ENCODE results near the gene ME3.
"Not testable (repeated sequence)": the region's sequence is repeated elsewhere in the genome, so short reads cannot be mapped to it uniquely, and the experiment has no call there.

Gene ME3

GRCh38 chr11:86623041-86623621 lies 49.3 kb downstream of the ME3 start:
- DNase-seq, result peak in 1 of 56 donors; percentile 8

DNA sequence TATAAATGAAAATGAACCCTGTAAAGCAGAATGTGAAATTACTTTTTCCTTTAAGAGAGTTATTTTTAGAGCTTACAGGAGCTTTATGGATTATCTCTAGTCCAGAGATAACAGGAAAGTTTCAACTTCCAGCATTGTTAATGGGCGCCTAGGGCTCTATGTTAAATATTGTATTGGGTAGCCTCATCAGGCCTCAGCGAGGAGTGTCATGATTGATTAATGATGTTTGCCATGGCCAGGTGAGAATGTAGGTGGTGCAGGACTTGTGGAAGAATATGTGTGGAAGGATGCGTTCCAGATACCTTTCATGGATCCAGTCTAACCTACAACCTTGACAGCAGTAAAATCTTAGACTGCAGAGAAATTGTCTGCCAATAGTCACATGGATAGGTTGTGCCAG lies 50.6 kb downstream of the ME3 start:
- no peak for DNase-seq

GRCh38 chr11:86620891-86621521 lies 51.4 kb downstream of the ME3 start:
- no peak for DNase-seq

- DNase-seq, result not testable (repeated sequence)
Measured at GRCh38 chr11:86619428-86619827, 53.0 kb downstream of the ME3 start.

DNA sequence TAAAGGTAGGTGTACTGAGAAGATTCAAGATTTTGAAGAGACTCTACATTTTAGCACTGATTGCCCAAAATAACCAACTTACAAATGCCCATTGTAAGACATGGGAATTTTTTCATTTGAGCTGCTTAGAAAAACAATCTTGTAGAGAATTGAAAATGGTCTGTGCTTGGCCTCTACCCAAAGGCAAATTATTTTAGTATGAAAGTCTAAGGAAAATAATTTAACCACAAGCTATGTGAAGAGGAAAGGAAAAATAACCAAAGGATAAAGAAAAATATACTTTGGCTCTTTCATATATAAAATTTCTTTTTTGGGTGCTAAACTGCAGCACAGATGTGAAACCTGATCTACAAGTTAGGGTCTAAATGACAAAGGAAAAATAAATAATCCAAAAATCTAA lies 54.9 kb downstream of the ME3 start:
- no peak for DNase-seq

DNA sequence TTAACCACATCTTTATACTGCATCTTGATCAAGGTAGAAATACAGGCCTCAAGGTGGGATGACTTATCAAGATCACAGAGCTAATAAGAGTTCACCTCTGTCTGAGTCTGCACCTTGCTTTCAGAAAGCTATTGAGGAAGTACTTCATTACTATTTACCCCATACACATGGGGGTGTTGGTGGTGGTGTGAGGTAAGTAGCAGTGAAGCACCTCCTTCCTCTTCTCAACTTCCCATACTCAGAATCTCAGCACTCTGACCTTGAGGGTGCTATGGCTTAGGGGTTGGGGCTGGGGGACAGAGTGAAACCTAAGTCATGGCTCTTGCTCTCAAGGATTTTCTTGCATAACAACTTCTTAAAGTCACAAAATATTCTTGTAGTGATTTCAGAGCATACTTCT lies 56.9 kb downstream of the ME3 start:
- DNase-seq, result no peak

- DNase-seq, result no peak
Measured at GRCh38 chr11:86610559-86611341, 61.7 kb downstream of the ME3 start.

DNA sequence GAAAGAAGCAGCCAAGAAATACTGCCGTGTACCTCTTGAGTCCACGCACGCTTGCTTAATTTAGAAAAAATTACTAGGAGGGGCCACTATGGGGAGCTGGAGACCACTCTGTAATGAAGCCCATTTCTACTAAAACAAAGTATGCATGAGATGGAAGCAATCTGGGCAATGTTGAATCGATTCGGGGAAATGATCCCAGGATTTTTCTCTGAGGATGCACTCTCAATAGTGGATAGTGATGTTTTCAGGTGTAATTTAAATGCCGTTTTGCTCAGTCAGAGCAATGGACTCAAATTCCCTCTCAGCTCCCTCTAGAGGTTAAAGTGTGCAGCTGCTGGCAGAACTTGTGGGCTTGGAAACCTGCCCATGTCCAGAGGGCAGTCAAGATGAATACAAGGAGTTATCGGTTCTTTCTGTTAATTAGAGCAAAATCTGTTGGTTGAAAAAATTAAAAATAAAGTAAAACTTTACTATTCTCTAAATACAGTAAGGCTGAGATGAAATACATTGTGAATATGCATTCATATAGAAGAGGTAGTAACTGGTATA lies 64.1 kb downstream of the ME3 start:
- DNase-seq, result peak in 21 of 56 donors; percentile 5 to 47 (median 23)

GRCh38 chr11:86606836-86607481 lies 65.5 kb downstream of the ME3 start:
- no peak for DNase-seq

- DNase-seq, result no peak
Measured at GRCh38 chr11:86606270-86606835, 66.1 kb downstream of the ME3 start.

GRCh38 chr11:86596861-86597586 lies 75.4 kb downstream of the ME3 start:
- DNase-seq, result no peak

- no peak for DNase-seq
Measured at GRCh38 chr11:86595955-86596354, 76.5 kb downstream of the ME3 start.

DNA sequence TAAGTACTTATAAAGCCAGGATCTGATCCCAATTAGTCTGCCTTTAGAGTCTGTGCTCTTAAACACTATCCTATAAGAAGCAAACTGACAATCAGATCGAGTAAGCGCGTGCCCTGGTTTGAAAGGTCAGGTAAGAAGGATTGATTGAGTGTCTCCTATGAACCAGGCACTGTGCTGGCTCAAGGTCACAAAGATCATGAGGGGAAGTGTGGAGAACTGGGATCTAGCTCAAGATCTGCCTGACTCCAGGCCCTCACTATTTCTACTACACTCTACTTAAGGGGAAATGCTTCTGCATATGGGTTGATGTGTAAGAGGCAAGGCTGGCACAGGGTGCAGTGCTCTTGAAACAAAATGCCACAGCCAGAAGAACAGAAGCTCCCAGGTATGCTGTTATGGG lies 77.0 kb downstream of the ME3 start:
- DNase-seq, result no peak

DNA sequence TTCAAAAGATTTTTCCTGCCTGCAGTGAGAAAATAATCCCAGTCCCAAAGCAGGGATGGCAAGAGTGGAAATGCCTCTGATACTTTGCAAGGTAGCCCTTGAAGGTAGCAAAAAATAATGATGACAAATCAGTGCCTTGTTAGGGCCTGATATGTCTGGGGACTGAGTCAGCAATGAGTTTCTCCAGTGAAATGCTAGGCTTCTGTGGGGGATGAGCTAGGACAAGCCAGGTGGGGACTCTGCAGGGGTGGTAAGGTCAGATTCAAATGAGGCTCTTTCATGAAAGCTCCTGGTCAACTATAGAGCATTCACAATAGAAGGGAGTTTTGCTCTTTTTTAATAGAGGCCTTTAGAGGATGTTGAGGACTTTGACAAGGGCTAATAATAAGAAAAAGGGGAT lies 77.7 kb downstream of the ME3 start:
- no peak for DNase-seq

DNA sequence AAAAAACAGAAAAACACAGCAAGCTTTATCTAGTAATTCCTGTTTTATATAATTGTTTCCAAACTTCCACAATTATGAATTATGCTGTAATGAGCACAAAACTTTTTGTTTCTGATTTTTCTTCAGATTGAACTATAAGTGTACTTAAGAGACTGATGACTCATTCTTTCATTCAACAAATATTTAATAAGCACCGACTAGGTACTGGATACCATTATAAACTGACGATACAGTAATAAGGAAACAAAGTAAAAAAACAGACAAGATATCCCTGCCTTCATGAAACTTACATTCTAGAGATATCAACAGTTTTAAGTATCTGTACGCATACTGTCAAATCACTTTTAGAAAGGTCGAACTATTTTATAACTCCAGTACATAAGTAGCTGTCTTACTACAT lies 78.6 kb downstream of the ME3 start:
- no peak for DNase-seq

DNA sequence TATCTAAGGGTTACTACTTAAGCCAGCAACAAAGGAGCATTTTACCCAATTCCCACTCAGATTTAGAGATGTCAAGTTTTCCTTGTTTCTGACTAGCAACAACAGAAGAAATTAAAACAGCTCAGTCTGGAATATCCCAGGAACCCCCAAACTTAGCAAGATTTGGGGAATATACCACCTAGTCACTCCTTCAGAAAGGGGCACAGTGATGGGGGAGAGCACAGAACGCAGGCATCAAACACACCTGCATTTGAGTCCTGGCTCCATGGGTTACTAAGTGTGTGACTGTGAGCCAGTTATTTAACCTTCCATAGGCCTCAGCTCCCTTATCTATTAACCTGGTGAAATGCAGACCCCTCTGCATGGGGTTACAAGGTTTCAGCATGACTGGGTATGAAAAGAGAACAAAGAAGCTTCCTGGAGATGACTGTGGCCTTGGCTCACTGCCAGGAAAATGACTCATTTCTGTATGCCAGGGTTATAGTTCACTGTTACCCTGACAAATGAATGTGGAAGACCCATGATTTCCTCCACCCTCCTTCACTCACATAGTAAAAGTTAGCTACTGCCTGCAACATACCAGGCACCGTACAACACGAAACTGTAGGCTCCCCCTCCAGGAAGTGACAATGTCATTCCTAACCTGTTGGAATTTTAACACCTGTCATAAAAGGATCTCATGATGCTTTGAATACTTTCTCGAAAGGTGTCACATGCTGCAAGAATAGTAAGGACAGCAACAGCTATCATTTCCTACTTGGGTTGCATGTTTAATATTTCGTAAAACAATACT lies 79.6 kb downstream of the ME3 start:
- DNase-seq, result peak in 5 of 56 donors; percentile 5 to 59 (median 22)

DNA sequence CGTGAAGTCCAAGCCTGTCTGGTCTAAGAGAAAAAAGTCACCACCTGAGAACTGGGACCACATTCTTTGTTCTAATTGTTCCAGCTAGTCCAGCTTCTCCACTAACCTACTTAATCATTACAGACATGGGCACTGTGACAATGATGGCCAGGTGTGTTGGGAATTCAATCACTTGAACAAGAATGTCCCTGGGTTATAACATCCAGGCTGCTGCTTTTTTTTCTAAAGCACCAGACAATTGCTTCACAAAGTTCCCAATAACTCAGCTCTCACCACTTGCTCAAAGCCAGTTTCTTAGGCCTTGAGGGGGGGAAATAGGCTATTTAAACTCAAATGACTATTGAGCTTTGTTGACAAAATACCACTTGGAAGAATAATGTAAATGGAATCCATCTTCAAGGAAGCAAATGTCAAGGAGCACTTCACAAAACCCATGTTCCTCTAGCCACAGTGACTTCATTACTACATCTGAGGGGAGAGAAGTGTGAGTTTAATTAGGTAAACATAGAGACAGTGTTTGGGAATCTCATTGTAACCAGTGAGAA lies 80.3 kb downstream of the ME3 start:
- DNase-seq, result no peak

- DNase-seq, result no peak
Measured at GRCh38 chr11:86591631-86592030, 80.8 kb downstream of the ME3 start.

- no peak for DNase-seq
Measured at GRCh38 chr11:86589856-86590589, 82.4 kb downstream of the ME3 start.
